A673 (cell line): ENCODE measurements around the gene TANC1.

Experiments used
- CTCF ChIP-seq: fragments of 300-800, 200-600 bp; sonication (generic); conservative IDR thresholded peaks from 2 replicates; pipeline ENCODE4 v1.5.1; 2017; ENCODE audit warnings: low read depth, mild to moderate bottlenecking, antibody characterized with exemption, low read length, moderate library complexity, mixed read lengths
- EZH2 ChIP-seq: fragments of 200-600 bp; sonication (generic); IDR thresholded peaks from 2 replicates; pipeline ENCODE4 v1.6.1; 2017; ENCODE audit warnings: borderline replicate concordance, low read depth, mild to moderate bottlenecking, mixed read lengths, antibody characterized with exemption, low read length; ENCODE audit not compliant: poor library complexity, severe bottlenecking

GRCh38 chr2:158990397-158991214, 22.2 kb downstream of the TANC1 start:
- TF ChIP-seq CTCF (no peak), EZH2 (no peak)
